Right lung (tissue), 5 donors: ENCODE data around the gene METRN. TPM values are rescaled to one million over a fixed set of nuclear protein-coding genes. Genes with fewer than 3 reads are reported as not detected.
"Not testable (repeated sequence)": the region's sequence is repeated elsewhere in the genome, so short reads cannot be mapped to it uniquely, and the experiment has no call there.

ENCODE experiments used
- DNase-seq, 2 donors: peaks; one replicate each; pipeline ENCODE4 v3.0.0-alpha.2; 2013
- polyA plus RNA-seq, 5 donors: library from polyadenylated mRNA; unstranded; fragments of 120-200 nt; gene quantifications; one replicate each; pipeline versions ENCODE4 v1.2.1 to v1.2.3, GENCODE V29; 2013; ENCODE audit warnings: inconsistent platforms in 1 of 5, low replicate concordance in 1 of 5; ENCODE audit not compliant: insufficient read length in 5 of 5, insufficient read depth in 1 of 5

Gene METRN
- polyA plus RNA-seq, 5 donors = 6.7 to 44.0 (median 10.8) TPM

- DNase-seq = no peak
Observed at GRCh38 chr16:706189-707061, 8.5 kb upstream of the METRN start.

GRCh38 chr16:707062-707538, 7.8 kb upstream of the METRN start:
- DNase-seq = no peak

DNA sequence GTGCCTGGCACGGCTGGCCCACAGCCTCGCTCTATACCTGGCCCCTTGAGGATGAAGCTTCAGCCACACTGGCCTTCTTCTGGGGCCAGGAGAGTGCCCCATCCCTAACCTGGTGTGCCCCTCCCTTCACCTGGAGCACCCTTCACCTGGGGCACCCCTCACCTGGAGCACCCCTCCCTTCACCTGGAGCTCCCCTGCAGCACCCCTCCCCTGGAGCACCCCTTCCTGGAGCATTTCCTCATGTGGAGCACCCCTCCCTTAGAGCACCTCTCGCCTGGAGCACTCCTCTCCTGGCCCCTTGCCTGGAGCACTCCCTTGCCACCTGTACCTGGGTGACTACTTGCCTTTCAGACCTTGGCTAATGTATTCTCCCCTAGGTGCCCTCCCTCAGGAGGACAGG, 6.9 kb upstream of the METRN start:
- no peak for DNase-seq

- no peak for DNase-seq
Observed at GRCh38 chr16:708959-709358, 6.0 kb upstream of the METRN start.

DNA sequence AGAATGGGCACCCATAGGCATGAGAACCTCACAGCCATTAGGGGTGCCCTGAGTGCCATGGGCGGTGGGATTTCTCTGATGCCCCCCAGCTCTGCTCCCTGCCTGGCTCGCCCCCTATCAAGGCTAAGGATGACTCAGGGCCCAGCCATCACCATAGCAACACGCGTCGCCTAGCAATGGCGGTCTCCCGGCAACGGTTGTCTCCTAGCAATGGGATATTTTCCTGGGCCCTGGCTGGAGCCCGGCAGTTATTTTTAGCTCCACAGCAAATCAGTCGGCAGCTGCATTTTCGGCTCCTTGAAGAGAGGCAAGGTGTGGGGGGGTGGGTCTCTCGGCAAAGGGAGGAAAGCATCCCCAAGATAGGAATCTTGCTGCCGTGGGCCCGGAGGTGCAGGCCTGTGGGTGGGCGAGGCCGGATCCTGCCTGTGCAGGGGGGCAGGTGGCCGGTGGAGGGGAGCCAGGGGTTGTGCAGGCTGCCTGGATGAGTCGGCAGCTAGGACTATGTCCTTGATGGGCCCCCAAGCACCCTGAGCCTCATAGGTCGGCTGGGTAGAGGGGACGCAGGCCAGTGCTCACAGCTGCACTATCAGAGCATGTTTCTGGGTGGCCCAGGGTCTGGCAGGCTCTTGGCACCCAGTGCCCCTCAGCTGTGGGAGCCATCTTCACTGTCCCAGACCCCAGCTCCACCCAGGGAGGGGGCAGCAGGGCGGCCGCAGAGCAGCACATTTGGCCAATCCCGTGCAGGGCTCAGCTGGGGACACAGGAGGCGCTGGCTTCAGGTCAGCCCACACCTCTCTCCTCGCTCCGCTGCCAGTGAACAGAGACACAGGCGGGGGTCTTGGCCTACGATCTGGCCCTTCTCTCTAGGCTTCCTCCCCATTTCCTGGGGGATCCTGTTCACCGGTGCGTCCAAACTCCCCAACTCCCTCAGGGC, 5.1 kb upstream of the METRN start:
- no peak for DNase-seq

GRCh38 chr16:710500-711075, 4.3 kb upstream of the METRN start:
- no peak for DNase-seq

DNA sequence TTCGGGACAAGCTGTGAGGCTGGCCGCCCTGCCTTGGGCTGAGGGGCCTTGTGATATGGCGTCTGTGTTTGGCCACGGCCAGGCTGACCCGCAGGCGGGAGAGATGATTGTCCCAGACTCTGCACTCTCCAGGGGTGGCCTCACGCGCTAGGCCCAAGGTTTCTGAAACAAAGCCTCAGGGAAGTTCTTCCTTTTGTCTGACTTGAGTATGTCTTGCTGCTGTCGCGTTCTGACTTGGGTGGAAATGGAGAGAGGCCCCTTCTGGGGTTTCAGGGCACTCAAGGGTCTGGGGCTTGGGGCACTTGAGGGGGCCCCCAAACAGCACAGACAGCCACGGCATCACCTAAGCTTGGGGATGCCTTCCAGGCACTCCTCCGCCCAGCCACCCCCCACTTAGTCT, 3.8 kb upstream of the METRN start:
- DNase-seq = no peak

DNA sequence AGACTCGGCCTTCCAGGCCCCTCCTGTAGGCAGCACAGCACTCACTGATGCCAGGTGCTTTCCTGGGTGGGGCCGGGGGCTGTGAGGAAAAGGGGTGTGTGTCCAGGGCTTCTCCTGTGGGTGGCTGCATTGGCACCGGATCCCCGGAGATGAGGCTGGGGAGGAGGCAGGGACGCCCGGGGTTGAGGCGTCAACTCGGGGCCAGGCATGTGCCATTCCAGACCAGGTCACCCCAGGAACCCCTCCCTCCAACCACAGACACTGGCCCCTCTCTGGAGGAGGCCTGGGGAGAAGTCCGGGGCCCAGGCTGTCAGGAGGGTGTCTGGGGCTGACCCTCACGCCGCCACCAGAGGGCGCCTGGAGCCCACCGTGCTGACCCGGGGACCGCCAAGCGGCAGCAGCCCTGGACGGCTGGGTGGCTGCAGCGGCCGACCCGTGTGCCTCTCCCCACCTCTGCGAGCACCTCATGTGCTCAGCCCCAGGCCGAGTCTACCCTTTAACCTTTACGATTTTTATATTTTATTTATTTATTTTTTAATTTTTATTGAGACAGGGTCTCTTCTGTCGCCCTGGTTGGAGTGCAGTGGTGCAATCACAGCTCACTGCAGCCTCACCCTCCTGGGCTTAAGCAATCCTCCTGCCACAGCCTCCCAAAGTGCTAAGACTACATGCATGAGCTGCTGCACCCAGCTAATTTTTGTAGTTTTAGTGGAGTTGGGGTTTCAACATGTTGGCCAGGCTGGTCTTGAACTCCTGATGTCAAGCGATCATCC, 3.2 kb upstream of the METRN start:
- DNase-seq = peak; percentile 48 to 55

DNA sequence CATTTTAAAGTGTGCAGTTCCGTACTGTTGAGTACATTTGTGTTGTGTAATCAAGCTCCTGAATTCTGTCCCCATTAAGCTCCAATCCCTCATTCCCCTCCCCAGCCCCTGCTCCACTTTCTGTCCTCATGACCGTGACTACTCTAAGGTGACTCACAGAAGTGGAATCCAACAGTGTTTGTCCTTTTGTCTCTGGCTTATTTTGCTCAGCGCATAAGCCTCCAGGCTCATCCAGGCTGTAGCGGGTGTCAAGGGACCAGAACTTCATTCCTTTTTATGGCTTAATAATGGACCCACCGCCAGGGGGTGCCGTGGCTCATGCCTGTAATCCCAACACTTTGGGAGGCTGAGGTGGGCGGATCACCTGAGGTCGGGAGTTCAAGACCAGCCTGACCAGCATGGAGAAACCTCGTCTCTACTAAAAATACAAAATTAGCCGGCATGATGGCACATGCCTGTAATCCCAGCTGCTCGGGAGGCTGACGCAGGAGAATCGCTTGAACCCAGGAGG, 2.1 kb upstream of the METRN start:
- DNase-seq = not testable (repeated sequence)

- DNase-seq = no peak
Observed at GRCh38 chr16:714079-714478, 839 bp upstream of the METRN start.

- DNase-seq = no peak
Observed at GRCh38 chr16:715477-716199, 720 bp downstream of the METRN start.

GRCh38 chr16:716200-716568, 1.3 kb downstream of the METRN start:
- peak in 1 of 2 donors; percentile 53 for DNase-seq

DNA sequence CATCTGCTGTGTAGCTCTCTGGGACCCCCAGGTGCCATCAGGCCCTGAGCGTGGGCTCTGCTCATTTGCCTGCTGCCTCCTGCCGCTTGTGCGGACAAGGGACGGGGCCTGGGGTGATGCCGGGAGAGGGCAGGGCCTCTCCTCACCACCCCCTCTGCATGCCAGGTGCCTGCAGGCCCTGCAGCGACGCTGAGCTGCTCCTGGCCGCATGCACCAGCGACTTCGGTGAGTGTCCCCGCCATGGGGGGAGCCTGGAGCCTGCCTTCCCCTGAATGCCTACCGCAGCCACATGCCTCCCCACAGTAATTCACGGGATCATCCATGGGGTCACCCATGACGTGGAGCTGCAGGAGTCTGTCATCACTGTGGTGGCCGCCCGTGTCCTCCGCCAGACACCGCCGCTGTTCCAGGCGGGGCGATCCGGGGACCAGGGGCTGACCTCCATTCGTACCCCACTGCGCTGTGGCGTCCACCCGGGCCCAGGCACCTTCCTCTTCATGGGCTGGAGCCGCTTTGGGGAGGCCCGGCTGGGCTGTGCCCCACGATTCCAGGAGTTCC, 1.9 kb downstream of the METRN start:
- no peak for DNase-seq

GRCh38 chr16:717450-718245, 2.7 kb downstream of the METRN start:
- DNase-seq = no peak

GRCh38 chr16:718389-718788, 3.5 kb downstream of the METRN start:
- DNase-seq = no peak

- DNase-seq = no peak
Observed at GRCh38 chr16:718922-719321, 4.0 kb downstream of the METRN start.

- no peak for DNase-seq
Observed at GRCh38 chr16:719815-720446, 5.0 kb downstream of the METRN start.

DNA sequence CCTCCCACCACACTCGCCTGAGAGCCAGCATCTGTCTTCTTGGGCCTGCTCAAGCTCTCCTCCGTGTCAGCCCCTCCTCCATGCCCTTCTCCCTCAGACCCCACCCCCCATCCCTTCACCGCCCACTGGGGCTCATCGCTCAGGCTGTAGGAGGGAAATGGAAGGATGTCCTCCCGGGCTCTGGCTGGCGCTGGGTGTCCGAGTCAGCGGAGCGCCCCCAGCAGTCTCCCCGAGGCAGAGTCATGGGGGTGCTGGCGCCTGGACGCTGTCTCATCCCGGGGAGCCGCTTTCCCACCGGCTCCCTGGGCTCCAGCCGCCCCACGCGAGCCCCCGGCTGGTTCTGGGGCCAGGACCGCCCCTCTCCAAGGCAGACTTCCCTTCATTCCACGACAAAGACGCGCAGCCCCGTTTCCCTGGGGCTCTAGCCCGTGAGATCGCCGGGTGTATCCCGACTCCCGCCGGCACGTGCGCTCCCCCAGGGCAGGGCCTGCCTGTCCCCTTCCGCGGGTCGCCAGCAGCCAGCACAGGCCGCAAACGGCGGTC, 5.6 kb downstream of the METRN start:
- DNase-seq = peak; percentile 58 to 62
